Epithelial cell of esophagus (primary cell): ENCODE results near the gene OR8B8.
"Not testable (repeated sequence)": the region's sequence is repeated elsewhere in the genome, so short reads cannot be mapped to it uniquely, and the experiment has no call there.

ENCODE experiments used
- DNase-seq: peaks from one replicate; pipeline ENCODE4 v3.0.0; 2010; ENCODE audit warnings: low read depth
- H3K4me3 ChIP-seq: 2 replicates; pipeline ENCODE4 v1.5.1; 2011; ENCODE audit warnings: mild to moderate bottlenecking, low read length, control low read depth
- TF ChIP-seq, protein P1 (sequence below): IDR thresholded peaks from 2 replicates; pipeline ENCODE4 v1.5.1; 2011; ENCODE audit warnings: low read depth, mild to moderate bottlenecking, low read length, control low read depth, inconsistent platforms; ENCODE audit not compliant: insufficient read depth; ENCODE audit errors: missing control alignments

The OR8B8 gene

DNA sequence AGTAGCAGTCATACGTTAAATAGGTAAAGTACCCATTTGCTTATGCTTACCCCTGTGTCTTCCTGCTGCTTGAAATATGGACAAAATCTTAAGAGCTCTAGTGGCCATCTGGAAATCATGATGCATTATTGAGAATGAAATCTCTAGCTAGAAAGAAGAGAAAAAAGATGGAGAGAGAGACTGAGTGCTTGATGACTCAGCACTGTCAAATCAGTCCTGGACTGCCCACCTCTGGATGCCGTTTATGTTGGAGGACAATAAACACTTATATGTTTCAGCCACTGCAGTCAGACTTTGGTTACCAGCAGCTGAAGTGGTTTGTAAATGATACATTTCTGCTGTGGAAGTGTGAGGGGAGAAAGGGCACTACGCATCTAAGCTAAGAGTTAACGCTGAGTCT lies 24.5 kb downstream of the OR8B8 start:
- TF ChIP-seq, protein P1, sequence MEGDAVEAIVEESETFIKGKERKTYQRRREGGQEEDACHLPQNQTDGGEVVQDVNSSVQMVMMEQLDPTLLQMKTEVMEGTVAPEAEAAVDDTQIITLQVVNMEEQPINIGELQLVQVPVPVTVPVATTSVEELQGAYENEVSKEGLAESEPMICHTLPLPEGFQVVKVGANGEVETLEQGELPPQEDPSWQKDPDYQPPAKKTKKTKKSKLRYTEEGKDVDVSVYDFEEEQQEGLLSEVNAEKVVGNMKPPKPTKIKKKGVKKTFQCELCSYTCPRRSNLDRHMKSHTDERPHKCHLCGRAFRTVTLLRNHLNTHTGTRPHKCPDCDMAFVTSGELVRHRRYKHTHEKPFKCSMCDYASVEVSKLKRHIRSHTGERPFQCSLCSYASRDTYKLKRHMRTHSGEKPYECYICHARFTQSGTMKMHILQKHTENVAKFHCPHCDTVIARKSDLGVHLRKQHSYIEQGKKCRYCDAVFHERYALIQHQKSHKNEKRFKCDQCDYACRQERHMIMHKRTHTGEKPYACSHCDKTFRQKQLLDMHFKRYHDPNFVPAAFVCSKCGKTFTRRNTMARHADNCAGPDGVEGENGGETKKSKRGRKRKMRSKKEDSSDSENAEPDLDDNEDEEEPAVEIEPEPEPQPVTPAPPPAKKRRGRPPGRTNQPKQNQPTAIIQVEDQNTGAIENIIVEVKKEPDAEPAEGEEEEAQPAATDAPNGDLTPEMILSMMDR: no peak
- no peak overlapping the region for H3K4me3 ChIP-seq
- DNase-seq: no peak

DNA sequence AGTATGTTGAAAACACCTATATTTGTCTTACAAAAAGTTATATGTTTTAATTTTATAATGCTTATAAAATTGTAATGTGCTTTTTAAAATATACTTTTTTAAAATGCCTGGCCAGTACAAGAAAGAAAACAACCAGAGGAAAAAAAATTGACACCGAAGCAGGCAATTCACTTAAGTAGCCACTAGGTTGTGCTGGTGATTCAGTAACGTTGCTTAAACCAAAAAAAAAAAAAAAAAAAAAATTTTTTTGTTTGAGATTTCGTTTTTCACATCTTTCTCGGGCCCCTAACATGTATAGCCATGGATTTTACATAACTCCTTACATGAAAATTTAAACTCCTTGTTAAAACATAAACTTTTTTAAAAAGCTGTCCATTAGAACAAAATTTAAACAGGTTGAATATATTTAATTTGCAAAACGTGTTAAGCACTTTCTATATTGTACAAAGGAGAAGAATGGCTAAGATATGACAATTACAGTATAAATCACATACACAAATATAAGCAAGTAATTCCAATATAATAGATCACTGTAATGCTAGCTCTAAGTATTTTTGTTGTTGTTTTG lies 30.1 kb downstream of the OR8B8 start:
- TF ChIP-seq, protein P1: peak; percentile 78
- DNase-seq: peak; percentile 62
- no peak overlapping the region for H3K4me3 ChIP-seq

DNA sequence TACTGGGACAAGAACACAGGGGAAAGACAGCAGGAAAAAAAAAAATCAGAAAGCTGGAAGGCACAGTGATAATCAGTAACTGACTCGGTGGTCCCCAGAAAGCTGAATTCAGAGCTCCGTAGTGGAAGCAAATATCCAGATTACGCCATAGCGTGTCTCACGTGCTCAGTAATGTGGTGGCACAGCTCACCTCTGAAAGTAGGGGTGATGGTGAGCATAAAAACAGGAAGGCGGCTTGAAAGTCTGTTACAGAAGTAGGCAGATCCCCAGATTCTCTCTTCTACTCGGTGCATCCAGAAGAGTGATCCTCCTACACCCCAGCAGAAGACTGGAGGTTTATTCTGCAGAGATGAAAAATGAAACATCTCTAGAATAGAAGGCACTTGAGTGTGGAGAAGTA lies 35.6 kb downstream of the OR8B8 start:
- no peak for DNase-seq
- H3K4me3 ChIP-seq: no peak overlapping the region
- TF ChIP-seq, protein P1: no peak

DNA sequence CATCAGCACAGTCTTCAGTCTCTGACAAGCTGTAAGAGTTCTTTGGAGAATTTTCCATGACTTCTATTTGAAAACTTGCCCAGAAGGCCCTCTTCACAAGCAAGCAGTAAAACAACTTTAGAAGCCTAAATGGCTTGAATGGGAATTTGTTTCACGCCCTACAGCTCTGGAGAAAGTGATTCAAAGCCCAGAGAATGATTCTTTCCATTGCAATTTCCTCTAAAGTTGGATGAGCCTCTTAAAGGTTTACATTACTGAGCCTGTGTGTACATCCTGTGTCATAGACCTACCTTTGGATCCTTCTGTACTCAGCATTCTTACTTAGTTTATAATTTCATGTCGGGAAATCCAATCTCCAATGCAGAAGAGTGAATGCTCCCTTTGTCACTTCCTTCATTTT lies 39.9 kb downstream of the OR8B8 start:
- DNase-seq: peak; percentile 45
- TF ChIP-seq, protein P1: no peak
- no peak overlapping the region for H3K4me3 ChIP-seq

DNA sequence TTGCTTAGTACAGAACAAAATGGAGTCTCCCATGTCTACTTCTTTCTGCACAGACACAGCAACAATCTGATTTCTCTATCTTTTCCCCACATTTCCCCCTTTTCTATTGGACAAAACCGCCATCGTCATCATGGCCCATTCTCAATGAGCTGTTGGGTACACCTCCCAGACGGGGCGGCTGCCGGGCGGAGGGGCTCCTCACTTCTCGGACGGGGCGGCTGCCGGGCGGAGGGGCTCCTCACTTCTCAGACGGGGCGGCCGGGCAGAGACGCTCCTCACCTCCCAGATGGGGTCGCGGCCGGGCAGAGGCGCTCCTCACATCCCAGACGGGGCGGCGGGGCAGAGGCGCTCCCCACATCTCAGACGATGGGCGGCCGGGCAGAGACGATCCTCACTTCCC lies 42.3 kb downstream of the OR8B8 start:
- DNase-seq, H3K4me3 ChIP-seq: not testable (repeated sequence)

DNA sequence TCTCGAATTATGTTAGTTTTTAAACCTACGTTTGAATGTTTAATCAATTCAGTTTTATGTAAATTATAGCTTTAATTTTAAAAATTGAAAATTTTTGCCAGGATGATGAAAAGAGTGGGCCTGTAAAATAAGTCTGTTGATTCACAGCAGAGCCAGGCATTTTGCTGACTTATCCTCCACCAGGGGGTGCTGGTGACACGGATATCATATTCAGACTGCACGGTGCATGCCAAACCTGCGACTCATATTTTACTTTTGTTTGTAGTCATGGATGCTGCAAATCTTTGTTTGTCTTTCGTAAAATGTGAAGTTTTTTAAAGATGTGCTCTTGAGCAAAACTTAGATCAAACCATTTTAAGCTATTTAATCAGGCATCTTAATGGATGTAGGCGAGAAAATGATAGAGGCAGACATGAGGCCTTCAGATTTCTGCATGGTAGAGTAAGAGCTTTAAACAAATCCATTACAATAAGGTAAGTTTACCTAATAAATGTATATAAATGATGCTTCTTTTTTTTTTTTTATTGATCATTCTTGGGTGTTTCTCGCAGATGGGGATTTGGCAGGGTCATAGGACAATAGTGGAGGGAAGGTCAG lies 43.1 kb downstream of the OR8B8 start:
- H3K4me3 ChIP-seq: no peak overlapping the region
- peak; percentile 91 for DNase-seq

DNA sequence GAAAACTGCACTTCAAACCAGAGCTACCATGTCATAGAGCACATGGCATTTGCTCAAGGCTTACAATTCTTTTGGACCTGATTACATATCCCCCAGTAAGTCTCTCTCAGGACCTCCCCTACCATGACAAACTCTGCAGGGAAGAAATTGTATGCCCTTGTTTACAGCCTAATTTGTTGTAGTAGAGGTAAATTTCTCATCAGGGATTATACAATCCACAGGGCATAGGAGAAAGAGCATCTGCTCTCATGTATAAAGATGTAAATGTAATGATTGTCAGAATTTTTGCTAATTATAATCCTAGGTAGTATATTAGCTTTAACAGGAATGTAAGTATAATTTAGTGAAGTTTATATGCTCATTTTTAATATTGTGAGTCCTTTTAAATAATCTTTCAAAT lies 46.6 kb downstream of the OR8B8 start, which contains the start of gene OR8B3:
TSS of gene OR8B3 (minus strand) at position 101 of the 400 bp plus-strand sequence. CDS start 1,673 bp downstream, outside the sequence.
- no peak for DNase-seq
- no peak within 1 kb of the TSS for H3K4me3 ChIP-seq
- TF ChIP-seq, protein P1: no peak

More for the DNA sequence above, 43.1 kb downstream of the OR8B8 start:
- TF ChIP-seq, protein P1: peak; percentile 79

DNA sequence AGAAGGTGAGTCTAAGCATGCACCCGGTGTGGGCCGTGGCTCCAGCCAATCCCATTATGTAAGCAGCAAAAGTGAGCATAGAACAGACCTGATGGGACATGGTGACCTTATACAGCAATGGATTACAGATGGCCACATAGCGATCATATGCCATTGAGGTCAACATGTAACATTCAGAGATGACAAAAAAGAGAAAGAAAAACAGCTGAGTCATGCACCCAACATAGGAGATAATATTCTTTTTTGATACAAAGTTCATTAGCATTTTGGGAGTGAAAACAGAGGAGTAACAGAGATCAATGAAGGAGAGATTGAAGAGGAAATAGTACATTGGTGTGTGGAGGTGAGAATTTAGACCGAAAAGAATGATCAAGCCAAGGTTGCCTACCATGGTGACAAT lies 48.6 kb downstream of the OR8B8 start:
- not testable (repeated sequence) for DNase-seq, H3K4me3 ChIP-seq
